Spleen (tissue), 11 donors: Measurements from ENCODE around the gene HSBP1L1. TPM values are rescaled to one million over a fixed set of nuclear protein-coding genes. Genes with fewer than 3 reads are reported as not detected.

Source experiments
- DNase-seq: peaks from one replicate; pipeline ENCODE4 v3.0.0-alpha.2; 2020
- H3K27ac ChIP-seq, 8 donors: fragments of 200-600 bp; sonication (generic) in 7 of 8; 1 replicate in 4 of 8; 2 replicates in 4 of 8; pipeline versions ENCODE4 v1.5.0 to v1.8.0; 2016 to 2021; ENCODE audit warnings: inconsistent platforms in 4 of 8, mild to moderate bottlenecking in 4 of 8, moderate library complexity in 1 of 8
- H3K27me3 ChIP-seq, 7 donors: fragments of 200-600 bp; sonication (generic) in 6 of 7; replicated peaks in 1 of 7; 1 replicate in 4 of 7; 2 replicates in 3 of 7; pipeline versions ENCODE4 v1.5.0 to v1.8.0; 2016 to 2021; ENCODE audit warnings: inconsistent platforms in 3 of 7, mild to moderate bottlenecking in 1 of 7
- H3K36me3 ChIP-seq, 6 donors: fragments of 200-600 bp; sonication (generic) in 5 of 6; 1 replicate in 4 of 6; 2 replicates in 2 of 6; pipeline versions ENCODE4 v1.5.0 to v1.8.0; 2016 to 2021; ENCODE audit warnings: inconsistent platforms in 2 of 6
- H3K4me1 ChIP-seq, 6 donors: fragments of 200-600 bp; sonication (generic) in 5 of 6; 1 replicate in 3 of 6; 2 replicates in 3 of 6; pipeline versions ENCODE4 v1.5.0 to v1.8.0; 2016 to 2021; ENCODE audit warnings: inconsistent platforms in 3 of 6
- H3K4me3 ChIP-seq, 8 donors: fragments of 200-600 bp; sonication (generic) in 7 of 8; 1 replicate in 4 of 8; 2 replicates in 4 of 8; pipeline versions ENCODE4 v1.5.0 to v1.8.0; 2016 to 2021; ENCODE audit warnings: inconsistent platforms in 4 of 8, mild to moderate bottlenecking in 4 of 8, moderate library complexity in 2 of 8
- H3K9me3 ChIP-seq, 8 donors: fragments of 200-600 bp; sonication (generic) in 7 of 8; 1 replicate in 4 of 8; 2 replicates in 4 of 8; pipeline versions ENCODE4 v1.5.0 to v1.8.0; 2016 to 2021; ENCODE audit warnings: inconsistent platforms in 4 of 8
- CTCF ChIP-seq, 11 experiments: fragments of 200-600 bp in 7 of 11; fragments of 450-650 bp in 4 of 11; sonication (generic) in 4 of 11; IDR thresholded peaks in 8 of 11; conservative IDR thresholded peaks in 3 of 11; 1 replicate in 7 of 11; 2 replicates in 4 of 11; pipeline versions ENCODE4 v1.4.0 to v1.8.0; 2016 to 2021; ENCODE audit warnings: antibody characterized with exemption in 11 of 11, inconsistent platforms in 4 of 11, mild to moderate bottlenecking in 1 of 11
- POLR2A ChIP-seq, 3 donors: fragments of 450-650 bp; IDR thresholded peaks; one replicate each; pipeline ENCODE4 v1.5.1; 2017; ENCODE audit warnings: antibody characterized with exemption in 3 of 3, mild to moderate bottlenecking in 1 of 3
- POLR2AphosphoS5 ChIP-seq, 3 donors: sonication (generic); formaldehyde crosslinking; IDR thresholded peaks; one replicate each; pipeline ENCODE4 v1.5.1; 2017; ENCODE audit warnings: antibody characterized with exemption in 3 of 3
- WGBS, 5 donors: extraction: QIAGEN DNeasy Blood & Tissue Kit in 3 of 5; methylation state at CpG; one replicate each; pipeline versions ENCODE4 v1.1.5 to v1.1.7; 2013 to 2018; 5-methylcytosine and 5-hydroxymethylcytosine counted together
- intact Hi-C: fragments of 100-400 bp; cut with DNase I; formaldehyde crosslinking; loops from one replicate; pipeline ENCODE4 v1.15.0; 2023; ENCODE audit warnings: low total_unique reads
- polyA plus RNA-seq, 3 donors: library from polyadenylated mRNA; stranded (reverse); fragments of 200-250 nt; gene quantifications; one replicate each; pipeline ENCODE4 v1.2.1, GENCODE V29; 2013
- total RNA-seq, 7 donors: library from RNA; depleted of rRNA in 3 of 7; stranded (reverse); fragments of >200 nt in 3 of 7; fragmentation: NEBNext Ultra II Directional in 4 of 7; extraction: Animal tissue kit (Norgen Biotek cat#: 25700) in 4 of 7; gene quantifications; one replicate each; pipeline versions ENCODE4 v1.1.0 to v1.2.1, GENCODE V29; 2016 to 2021
- donor health status: healthy with polysubstance abuse.
- donor health status: DM: no; HTN: no; CAD: no; lungs with moderate emphysema.
- donor health status: DM: no; HTN: no; CAD: no.
- donor health status: Bipolar disorder and iron deficiency.
- donor health status: healthy.
- donor health status: DM: no; HTN: no; CAD: no.
- donor health status: DM: yes; HTN: yes; CAD: no.

The HSBP1L1 gene
- total and polyA plus RNA-seq, 10 donors: 10.0 to 36.4 (median 18.8) TPM

GRCh38 chr18:79950515-79951341 is 13.7 kb upstream of the HSBP1L1 start:
- H3K9me3 ChIP-seq: no peaks in the 10 kb centered on the region
- peaks cover 18 to 58% (median 45%) of the 10 kb centered on the region in 6 donors for H3K4me1 ChIP-seq
- WGBS, 5 donors: 3 to 17% (median 3%) methylated on average over 4 to 81 of the region's 81 CpGs
- peak overlapping the region; percentile 51 to 96 (median 72) for H3K4me3 ChIP-seq
- intact Hi-C loops: no loop called here
- H3K27ac ChIP-seq: peak overlapping the region; percentile 44 to 94 (median 89)
- peaks cover 0 to 6% (median 0%) of the 10 kb centered on the region in 7 donors for H3K27me3 ChIP-seq
- peaks cover 0 to 35% (median 0%) of the 10 kb centered on the region in 6 donors for H3K36me3 ChIP-seq
- DNase-seq: peak; percentile 90
- TF ChIP-seq CTCF (IDR thresholded peaks at IDR 0.05 in 8 of 11, conservative IDR thresholded peaks at IDR 0.05 in 3 of 11) (no peak), POLR2A (IDR thresholded peaks at IDR 0.05) (no peak), POLR2AphosphoS5 (IDR thresholded peaks at IDR 0.05) (peak in 2 of 3 donors; percentile 51 to 68)

GRCh38 chr18:79951545-79952455 is 12.6 kb upstream of the HSBP1L1 start, which contains the start of gene SLC66A2:
Gene SLC66A2, minus strand, starts transcription at chr18:79951653. Its CDS starts 727 bp downstream, at chr18:79950926.
- intact Hi-C loops: no loop called here

GRCh38 chr18:79952456-79952995 is 11.9 kb upstream of the HSBP1L1 start:
- TF ChIP-seq POLR2A (IDR thresholded peaks at IDR 0.05) (no peak), POLR2AphosphoS5 (IDR thresholded peaks at IDR 0.05) (no peak), CTCF (IDR thresholded peaks at IDR 0.05 in 8 of 11, conservative IDR thresholded peaks at IDR 0.05 in 3 of 11) (no peak)
- Histone ChIP-seq H3K27me3 (peaks cover 0 to 6% (median 0%) of the 10 kb centered on the region in 7 donors), H3K9me3 (no peaks in the 10 kb centered on the region), H3K27ac (peak overlapping the region in 1 of 8 donors; percentile 94), H3K4me1 (peaks cover 12 to 40% (median 36%) of the 10 kb centered on the region in 6 donors), H3K36me3 (peaks cover 0 to 19% (median 0%) of the 10 kb centered on the region in 6 donors), H3K4me3 (peak overlapping the region; percentile 51 to 96 (median 72))
- peak; percentile 81 for DNase-seq
- intact Hi-C loops: no loop called here
- 30 to 41% (median 38%) methylated on average over 32 to 43 of the region's 43 CpGs for WGBS, 5 donors

More at GRCh38 chr18:79951545-79952455, 12.6 kb upstream of the HSBP1L1 start, which contains the start of gene SLC66A2:
- H3K4me3 ChIP-seq: peak within 1 kb of the TSS; percentile 51 to 96 (median 72)
- no peaks in the 10 kb centered on the region for H3K9me3 ChIP-seq
- TF ChIP-seq POLR2A (IDR thresholded peaks at IDR 0.05) (peak in 1 of 3 donors; percentile 39), CTCF (IDR thresholded peaks at IDR 0.05 in 8 of 11, conservative IDR thresholded peaks at IDR 0.05 in 3 of 11) (no peak), POLR2AphosphoS5 (IDR thresholded peaks at IDR 0.05) (peak; percentile 85 to 89 (median 88))
- 0 to 2% (median 1%) methylated on average over 53 to 126 of the region's 126 CpGs for WGBS, 5 donors
- H3K27me3 ChIP-seq: peaks cover 0 to 6% (median 0%) of the 10 kb centered on the region in 7 donors
- DNase-seq: peak; percentile 99
- H3K36me3 ChIP-seq: peaks cover 0 to 26% (median 0%) of the 10 kb centered on the region in 6 donors
- H3K4me1 ChIP-seq: peaks cover 12 to 48% (median 39%) of the 10 kb centered on the region in 6 donors
- peak within 1 kb of the TSS; percentile 44 to 94 (median 89) for H3K27ac ChIP-seq
